ENCODE measurements around the gene CFDP1. TPM values are rescaled to one million over a fixed set of nuclear protein-coding genes. Genes with fewer than 3 reads are reported as not detected.

CFDP1 gene
- total and polyA plus RNA-seq, 2 of the 13 experiments (the other 11 are each of a cell fraction or from before 2014, with no cell fraction given), result 78.6 to 153 TPM

DNA sequence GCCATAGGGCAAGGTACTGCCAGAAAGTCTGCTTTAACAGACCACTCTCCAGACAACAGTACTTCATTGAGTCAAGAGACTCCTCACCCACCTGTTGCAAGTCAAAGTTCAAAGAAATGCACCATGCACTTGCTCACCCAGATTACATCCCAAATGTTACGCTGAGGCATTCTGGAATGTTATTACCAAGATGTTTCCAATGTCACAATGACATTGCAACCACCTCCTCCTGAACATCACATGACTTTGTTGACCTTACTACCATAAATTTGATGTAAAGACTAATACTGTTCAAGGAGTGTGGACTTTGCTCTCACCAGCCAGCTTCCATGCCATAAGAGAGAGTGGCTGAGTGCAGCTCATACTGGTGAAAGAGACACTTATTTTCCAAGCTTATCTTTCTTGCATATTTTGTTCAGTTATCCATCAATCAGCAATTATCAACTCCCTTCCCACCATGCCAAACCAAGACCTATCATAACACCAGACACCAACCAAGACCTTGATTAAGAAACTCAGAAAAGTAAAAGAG lies 123.3 kb downstream of the CFDP1 start (continued):
- TF ChIP-seq, protein P1, sequence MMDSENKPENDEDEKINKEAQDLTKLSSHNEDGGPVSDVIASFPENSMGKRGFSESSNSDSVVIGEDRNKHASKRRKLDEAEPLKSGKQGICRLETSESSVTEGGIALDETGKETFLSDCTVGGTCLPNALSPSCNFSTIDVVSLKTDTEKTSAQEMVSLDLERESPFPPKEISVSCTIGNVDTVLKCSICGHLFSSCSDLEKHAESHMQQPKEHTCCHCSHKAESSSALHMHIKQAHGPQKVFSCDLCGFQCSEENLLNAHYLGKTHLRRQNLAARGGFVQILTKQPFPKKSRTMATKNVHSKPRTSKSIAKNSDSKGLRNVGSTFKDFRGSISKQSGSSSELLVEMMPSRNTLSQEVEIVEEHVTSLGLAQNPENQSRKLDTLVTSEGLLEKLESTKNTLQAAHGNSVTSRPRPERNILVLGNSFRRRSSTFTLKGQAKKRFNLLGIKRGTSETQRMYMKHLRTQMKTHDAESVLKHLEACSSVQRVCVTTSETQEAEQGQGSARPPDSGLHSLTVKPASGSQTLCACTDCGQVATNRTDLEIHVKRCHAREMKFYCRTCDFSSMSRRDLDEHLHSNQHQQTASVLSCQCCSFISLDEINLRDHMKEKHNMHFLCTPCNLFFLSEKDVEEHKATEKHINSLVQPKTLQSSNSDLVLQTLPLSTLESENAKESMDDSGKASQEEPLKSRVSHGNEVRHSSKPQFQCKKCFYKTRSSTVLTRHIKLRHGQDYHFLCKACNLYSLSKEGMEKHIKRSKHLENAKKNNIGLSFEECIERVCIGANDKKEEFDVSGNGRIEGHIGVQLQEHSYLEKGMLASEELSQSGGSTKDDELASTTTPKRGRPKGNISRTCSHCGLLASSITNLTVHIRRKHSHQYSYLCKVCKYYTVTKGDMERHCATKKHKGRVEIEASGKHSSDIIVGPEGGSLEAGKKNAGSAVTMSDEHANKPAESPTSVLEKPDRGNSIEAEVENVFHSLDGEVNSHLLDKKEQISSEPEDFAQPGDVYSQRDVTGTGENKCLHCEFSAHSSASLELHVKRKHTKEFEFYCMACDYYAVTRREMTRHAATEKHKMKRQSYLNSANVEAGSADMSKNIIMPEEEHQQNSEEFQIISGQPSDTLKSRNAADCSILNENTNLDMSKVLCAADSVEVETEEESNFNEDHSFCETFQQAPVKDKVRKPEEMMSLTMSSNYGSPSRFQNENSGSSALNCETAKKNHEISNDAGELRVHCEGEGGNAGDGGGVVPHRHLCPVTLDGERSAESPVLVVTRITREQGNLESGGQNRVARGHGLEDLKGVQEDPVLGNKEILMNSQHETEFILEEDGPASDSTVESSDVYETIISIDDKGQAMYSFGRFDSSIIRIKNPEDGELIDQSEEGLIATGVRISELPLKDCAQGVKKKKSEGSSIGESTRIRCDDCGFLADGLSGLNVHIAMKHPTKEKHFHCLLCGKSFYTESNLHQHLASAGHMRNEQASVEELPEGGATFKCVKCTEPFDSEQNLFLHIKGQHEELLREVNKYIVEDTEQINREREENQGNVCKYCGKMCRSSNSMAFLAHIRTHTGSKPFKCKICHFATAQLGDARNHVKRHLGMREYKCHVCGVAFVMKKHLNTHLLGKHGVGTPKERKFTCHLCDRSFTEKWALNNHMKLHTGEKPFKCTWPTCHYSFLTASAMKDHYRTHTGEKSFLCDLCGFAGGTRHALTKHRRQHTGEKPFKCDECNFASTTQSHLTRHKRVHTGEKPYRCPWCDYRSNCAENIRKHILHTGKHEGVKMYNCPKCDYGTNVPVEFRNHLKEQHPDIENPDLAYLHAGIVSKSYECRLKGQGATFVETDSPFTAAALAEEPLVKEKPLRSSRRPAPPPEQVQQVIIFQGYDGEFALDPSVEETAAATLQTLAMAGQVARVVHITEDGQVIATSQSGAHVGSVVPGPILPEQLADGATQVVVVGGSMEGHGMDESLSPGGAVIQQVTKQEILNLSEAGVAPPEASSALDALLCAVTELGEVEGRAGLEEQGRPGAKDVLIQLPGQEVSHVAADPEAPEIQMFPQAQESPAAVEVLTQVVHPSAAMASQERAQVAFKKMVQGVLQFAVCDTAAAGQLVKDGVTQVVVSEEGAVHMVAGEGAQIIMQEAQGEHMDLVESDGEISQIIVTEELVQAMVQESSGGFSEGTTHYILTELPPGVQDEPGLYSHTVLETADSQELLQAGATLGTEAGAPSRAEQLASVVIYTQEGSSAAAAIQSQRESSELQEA (CRISPR knock-in tag; IDR thresholded peaks at IDR 0.05; ENCODE audit: not compliant biosample characterization), result no peak
- no peak for TF ChIP-seq AGO2 (optimal IDR thresholded peaks at IDR 0.05; ENCODE audit: low read depth, low read length)
- TF ChIP-seq, protein P2, sequence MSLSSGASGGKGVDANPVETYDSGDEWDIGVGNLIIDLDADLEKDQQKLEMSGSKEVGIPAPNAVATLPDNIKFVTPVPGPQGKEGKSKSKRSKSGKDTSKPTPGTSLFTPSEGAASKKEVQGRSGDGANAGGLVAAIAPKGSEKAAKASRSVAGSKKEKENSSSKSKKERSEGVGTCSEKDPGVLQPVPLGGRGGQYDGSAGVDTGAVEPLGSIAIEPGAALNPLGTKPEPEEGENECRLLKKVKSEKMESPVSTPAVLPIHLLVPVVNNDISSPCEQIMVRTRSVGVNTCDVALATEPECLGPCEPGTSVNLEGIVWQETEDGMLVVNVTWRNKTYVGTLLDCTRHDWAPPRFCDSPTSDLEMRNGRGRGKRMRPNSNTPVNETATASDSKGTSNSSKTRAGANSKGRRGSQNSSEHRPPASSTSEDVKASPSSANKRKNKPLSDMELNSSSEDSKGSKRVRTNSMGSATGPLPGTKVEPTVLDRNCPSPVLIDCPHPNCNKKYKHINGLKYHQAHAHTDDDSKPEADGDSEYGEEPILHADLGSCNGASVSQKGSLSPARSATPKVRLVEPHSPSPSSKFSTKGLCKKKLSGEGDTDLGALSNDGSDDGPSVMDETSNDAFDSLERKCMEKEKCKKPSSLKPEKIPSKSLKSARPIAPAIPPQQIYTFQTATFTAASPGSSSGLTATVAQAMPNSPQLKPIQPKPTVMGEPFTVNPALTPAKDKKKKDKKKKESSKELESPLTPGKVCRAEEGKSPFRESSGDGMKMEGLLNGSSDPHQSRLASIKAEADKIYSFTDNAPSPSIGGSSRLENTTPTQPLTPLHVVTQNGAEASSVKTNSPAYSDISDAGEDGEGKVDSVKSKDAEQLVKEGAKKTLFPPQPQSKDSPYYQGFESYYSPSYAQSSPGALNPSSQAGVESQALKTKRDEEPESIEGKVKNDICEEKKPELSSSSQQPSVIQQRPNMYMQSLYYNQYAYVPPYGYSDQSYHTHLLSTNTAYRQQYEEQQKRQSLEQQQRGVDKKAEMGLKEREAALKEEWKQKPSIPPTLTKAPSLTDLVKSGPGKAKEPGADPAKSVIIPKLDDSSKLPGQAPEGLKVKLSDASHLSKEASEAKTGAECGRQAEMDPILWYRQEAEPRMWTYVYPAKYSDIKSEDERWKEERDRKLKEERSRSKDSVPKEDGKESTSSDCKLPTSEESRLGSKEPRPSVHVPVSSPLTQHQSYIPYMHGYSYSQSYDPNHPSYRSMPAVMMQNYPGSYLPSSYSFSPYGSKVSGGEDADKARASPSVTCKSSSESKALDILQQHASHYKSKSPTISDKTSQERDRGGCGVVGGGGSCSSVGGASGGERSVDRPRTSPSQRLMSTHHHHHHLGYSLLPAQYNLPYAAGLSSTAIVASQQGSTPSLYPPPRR (CRISPR knock-in tag; IDR thresholded peaks at IDR 0.05; ENCODE audit: borderline replicate concordance), result peak; percentile 64; the same call in 1 of the 2 replicates
- TF ChIP-seq ZNF256 (CRISPR knock-in tag; conservative IDR thresholded peaks at IDR 0.05), result no peak
- no peak for TF ChIP-seq PRMT3 (CRISPR knock-in tag; IDR thresholded peaks at IDR 0.05; ENCODE audit: borderline replicate concordance, low read depth)
- no peak for TF ChIP-seq ZNF709 (CRISPR knock-in tag; IDR thresholded peaks at IDR 0.05)
- no peak for TF ChIP-seq ZFY (CRISPR knock-in tag; IDR thresholded peaks at IDR 0.05)
- TF ChIP-seq RFXAP (CRISPR knock-in tag; IDR thresholded peaks at IDR 0.05; ENCODE audit: borderline replicate concordance), result no peak
- TF ChIP-seq ZSCAN30 (CRISPR knock-in tag; IDR thresholded peaks at IDR 0.05), result no peak
- no peak; the same call in 1 of the 2 replicates for TF ChIP-seq KLF11 (CRISPR knock-in tag; IDR thresholded peaks at IDR 0.05)
- TF ChIP-seq SAFB2 (CRISPR knock-in tag; IDR thresholded peaks at IDR 0.05; ENCODE audit: borderline replicate concordance, low read depth), result no peak
- TF ChIP-seq ZNF879 (CRISPR knock-in tag; IDR thresholded peaks at IDR 0.05), result no peak
- TF ChIP-seq, protein P3, sequence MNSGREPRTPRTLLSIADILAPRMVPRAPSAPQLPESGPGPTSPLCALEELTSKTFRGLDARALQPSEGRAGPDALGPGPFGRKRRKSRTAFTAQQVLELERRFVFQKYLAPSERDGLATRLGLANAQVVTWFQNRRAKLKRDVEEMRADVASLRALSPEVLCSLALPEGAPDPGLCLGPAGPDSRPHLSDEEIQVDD (CRISPR knock-in tag; IDR thresholded peaks at IDR 0.05; ENCODE audit: borderline replicate concordance), result no peak
- no peak for TF ChIP-seq MATR3 (CRISPR knock-in tag; IDR thresholded peaks at IDR 0.05)
- TF ChIP-seq, protein P4, sequence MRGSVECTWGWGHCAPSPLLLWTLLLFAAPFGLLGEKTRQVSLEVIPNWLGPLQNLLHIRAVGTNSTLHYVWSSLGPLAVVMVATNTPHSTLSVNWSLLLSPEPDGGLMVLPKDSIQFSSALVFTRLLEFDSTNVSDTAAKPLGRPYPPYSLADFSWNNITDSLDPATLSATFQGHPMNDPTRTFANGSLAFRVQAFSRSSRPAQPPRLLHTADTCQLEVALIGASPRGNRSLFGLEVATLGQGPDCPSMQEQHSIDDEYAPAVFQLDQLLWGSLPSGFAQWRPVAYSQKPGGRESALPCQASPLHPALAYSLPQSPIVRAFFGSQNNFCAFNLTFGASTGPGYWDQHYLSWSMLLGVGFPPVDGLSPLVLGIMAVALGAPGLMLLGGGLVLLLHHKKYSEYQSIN (CRISPR knock-in tag; IDR thresholded peaks at IDR 0.05; ENCODE audit: borderline replicate concordance), result no peak

Measured in HepG2 (cell line).